Measurements from ENCODE around the gene FATE1.

FATE1 gene

DNA sequence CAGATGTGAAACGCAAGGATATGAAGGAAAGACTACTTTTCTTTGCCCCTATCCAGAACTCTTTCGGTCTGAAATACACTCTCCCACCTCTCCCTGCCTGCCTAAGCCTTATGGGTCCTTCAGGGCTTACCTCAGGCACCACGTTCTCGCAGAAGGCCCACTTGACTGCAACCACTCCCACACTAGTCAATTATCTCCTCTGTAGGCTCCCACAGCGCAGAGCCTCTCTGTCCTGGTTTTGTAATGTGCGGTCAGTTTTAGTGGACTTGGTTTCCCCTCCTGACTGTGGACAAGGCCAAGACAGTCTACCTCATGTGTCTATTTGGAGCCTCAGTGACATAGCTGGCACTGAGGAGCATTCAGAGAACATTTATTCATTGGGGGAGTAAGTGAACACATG lies 29.8 kb downstream of the FATE1 start:
- no peak for DNase-seq

DNA sequence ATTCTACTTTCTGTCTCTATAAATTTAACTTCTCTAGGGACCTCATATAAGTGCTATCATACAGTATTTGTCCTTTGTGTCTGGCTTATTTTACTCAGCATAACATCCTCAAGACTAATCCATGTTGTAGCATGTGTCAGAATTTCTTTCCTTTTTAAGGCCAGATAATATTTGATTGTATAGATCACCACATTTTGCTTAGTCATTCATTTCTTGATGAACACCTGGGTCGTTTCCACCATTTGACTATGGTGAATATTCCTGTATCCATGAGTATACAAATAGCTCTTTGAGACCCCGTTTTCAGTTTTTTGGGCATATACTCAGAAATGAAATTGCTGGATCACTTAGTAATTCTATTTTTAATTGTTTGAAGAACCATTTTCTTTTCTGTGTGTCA lies 30.7 kb downstream of the FATE1 start:
- DNase-seq = no peak

GRCh38 chrX:151750511-151750910 lies 34.7 kb downstream of the FATE1 start:
- DNase-seq = no peak

DNA sequence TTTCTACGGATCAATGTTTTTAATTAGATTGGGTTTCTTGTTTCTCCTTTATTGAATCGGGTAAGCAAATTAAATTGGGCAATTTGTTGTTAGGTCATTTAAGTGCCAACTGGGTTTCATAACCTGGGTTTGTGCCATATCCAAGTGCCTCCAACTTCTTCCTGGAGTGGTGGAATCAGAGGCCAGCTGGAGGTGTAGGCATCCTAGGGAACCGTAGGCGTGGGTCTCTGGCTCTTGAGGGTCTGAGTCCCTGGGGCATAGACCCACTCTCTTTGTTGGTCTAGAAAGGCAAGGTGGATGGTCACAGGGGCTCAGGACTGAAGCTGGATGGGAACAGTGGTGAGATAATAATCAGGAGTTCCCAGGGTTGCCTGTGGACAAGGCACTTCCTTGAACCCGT lies 37.0 kb downstream of the FATE1 start:
- no peak for DNase-seq

DNA sequence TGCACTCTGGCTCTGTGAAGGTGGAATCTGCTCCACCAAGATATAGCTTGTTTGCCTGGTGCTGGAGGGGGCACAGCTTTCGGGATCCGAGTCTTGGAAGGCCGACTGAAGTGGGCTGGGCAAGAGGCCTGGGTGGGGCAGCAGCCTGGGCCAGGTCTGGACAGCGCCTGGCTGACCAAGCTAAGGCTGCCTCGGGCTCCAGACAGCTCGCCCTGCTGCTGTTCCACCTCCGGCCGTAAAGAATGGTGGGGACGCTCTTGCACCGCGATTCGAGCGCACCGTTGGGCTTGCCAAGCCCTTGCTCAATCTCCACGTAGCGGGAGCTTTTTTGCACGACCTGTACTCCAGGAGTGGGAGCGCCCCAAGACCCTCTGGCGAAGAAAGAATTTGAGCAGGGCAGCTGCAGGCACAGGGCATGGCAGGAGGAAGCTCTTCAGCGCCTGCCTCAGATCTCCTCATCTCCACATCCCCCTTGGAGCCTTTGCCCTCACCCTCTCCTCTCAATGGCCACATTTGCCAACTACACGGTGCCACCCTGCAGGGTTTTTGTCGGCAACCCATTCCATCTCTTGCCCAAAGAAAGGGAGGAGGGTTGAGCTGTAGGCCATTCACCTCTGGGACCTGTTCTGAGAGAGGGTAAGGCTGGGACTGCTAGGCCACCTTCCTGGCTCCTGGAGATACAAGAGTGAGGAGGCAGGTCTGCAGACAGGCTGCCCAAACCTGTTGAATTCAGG lies 37.6 kb downstream of the FATE1 start:
- no peak for DNase-seq

DNA sequence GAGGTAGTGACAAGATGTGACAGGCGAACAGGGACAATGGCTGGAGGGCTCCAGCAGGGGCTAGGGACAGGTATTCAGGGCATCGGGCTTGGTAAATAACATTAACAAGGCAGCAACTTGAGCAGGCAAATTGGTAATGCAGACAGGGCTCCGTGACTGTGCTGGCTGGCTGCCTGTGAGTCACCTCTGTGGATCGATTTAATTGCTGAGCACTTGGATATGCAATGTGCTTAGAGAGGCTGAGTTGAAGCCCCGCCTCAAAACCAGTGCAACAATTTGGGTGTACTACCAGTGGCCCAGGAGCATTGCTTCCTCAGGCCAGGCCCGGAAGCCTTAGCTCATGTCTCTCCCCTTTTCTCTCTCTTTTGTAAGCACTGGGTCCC lies 38.2 kb downstream of the FATE1 start:
- no peak for DNase-seq

GRCh38 chrX:151754641-151755215 lies 38.9 kb downstream of the FATE1 start:
- DNase-seq = no peak

GRCh38 chrX:151759041-151759708 lies 43.3 kb downstream of the FATE1 start:
- DNase-seq = no peak

- DNase-seq = no peak
Observed at GRCh38 chrX:151762802-151763201, 47.0 kb downstream of the FATE1 start.

DNA sequence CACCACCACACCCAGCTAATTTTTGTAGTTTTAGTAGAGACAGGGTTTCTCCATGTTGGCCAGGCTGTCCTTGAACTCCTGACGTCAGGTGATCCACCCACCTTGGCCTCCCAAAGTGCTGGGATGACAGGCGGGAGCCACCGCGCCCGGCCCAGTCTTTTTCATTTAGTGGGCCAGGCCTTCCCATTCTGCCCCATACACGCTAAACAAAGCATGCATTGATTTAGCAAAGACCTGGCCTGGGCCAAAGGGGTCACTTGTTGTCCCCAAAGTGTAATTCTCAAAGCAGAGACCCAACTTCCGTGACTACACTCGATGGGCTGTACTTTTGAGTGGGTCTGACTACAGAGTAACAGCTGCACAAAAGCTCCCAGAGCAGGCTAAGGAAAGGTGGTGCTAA lies 47.9 kb downstream of the FATE1 start:
- no peak for DNase-seq

DNA sequence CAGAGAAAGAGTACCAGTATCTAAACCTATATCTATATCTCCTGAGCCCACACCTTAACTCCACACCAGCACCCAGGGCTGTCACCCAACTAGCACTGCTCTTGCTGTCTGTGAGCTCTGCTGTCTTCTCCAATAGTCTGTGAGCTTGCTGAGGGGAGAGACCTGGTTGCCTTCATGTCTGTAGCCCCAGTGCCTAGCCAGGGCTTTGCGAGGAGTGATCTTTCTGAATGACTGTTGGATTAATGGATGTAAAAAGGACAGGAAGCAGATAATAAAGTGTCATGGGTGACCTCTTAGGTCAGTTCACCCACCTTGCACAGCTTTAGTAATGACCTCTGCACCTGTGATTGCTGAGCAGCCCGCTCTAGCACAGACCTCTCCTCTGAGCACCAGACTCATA lies 49.2 kb downstream of the FATE1 start:
- no peak for DNase-seq

- no peak for DNase-seq
Observed at GRCh38 chrX:151771726-151772125, 55.9 kb downstream of the FATE1 start.
